A673 (cell line): Measurements from ENCODE around the gene SRPK1.

Experiments
- EZH2 ChIP-seq: fragments of 200-600 bp; sonication (generic); IDR thresholded peaks from 2 replicates; pipeline ENCODE4 v1.6.1; 2017; ENCODE audit warnings: borderline replicate concordance, low read depth, mild to moderate bottlenecking, mixed read lengths, antibody characterized with exemption, low read length; ENCODE audit not compliant: poor library complexity, severe bottlenecking
- TF ChIP-seq, protein P1 (sequence below): fragments of 300-800, 200-600 bp; sonication (generic); conservative IDR thresholded peaks from 2 replicates; pipeline ENCODE4 v1.5.1; 2017; ENCODE audit warnings: low read depth, mild to moderate bottlenecking, antibody characterized with exemption, low read length, moderate library complexity, mixed read lengths

DNA sequence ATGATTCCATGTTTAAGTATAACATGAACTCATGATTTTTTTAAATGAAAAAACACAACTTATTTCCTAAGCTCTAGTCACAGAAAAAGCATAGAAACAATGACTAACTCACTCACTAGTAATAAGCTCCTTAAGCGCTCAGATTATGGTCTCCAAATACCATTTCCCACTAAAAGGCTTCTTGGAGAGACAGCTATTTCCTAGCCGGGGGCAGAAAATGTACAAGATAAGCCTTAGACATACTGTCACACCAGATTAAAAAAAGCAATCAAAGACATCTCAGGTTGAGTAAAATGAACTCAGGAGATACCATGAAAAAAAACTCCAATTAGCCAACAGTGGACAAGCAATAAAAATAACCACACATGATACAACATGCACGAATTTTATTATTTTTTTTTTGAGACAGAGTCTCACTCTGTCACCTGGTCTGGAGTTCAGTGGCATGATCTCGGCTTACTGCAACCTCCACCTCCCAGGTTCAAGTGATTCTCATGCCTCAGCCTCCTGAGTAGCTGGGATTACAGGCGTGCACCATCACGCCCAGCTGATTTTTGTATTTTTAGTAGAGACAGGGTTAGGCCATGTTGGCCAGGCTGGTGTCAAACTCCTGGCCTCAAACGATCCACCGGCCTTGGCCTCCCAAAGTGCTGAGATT is 14.9 kb downstream of the SRPK1 start:
- TF ChIP-seq, protein P1, sequence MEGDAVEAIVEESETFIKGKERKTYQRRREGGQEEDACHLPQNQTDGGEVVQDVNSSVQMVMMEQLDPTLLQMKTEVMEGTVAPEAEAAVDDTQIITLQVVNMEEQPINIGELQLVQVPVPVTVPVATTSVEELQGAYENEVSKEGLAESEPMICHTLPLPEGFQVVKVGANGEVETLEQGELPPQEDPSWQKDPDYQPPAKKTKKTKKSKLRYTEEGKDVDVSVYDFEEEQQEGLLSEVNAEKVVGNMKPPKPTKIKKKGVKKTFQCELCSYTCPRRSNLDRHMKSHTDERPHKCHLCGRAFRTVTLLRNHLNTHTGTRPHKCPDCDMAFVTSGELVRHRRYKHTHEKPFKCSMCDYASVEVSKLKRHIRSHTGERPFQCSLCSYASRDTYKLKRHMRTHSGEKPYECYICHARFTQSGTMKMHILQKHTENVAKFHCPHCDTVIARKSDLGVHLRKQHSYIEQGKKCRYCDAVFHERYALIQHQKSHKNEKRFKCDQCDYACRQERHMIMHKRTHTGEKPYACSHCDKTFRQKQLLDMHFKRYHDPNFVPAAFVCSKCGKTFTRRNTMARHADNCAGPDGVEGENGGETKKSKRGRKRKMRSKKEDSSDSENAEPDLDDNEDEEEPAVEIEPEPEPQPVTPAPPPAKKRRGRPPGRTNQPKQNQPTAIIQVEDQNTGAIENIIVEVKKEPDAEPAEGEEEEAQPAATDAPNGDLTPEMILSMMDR: no peak
- no peak for TF ChIP-seq EZH2
